K562 (cell line): ENCODE measurements around the gene DLGAP1. TPM values are rescaled to one million over a fixed set of nuclear protein-coding genes. Genes with fewer than 3 reads are reported as not detected.

Experiments used
- ATAC-seq: fragments of 200-7000 bp; cut with Tn5 transposase; 3 replicates; pipeline ENCODE4 v1.9.1; 2020; ENCODE audit warnings: moderate library complexity
- BruUV-seq: library from RNA; stranded (reverse); fragments of 400-500 nt; replicated peaks from 2 replicates; lab custom pipeline; 2021; lab: Mats Ljungman, UMichigan
- CTCF ChIA-PET: fragments of 300-600 bp; formaldehyde crosslinking; extraction: SDS; loops from one replicate; lab custom pipeline; 2021; ENCODE audit warnings: low intra/inter-chr PET ratio; lab: Yijun Ruan, JAX
- POLR2A ChIA-PET: fragments of 300-600, 350-650 bp; sonication (Branson Sonifier 250); formaldehyde crosslinking; extraction: SDS; loops from one replicate; lab custom pipeline; 2021; ENCODE audit warnings: antibody characterized with exemption, inconsistent platforms; lab: Yijun Ruan, JAX
- DNase-seq, 4 experiments: peaks; one replicate each; pipeline versions ENCODE4 v3.0.0 to v3.0.0-alpha.2; 2011 to 2018; ENCODE audit warnings: low spot score in 3 of 4, mixed read lengths in 3 of 4; ENCODE audit errors: extremely low read depth in 1 of 4
- FAIRE-seq: peaks from 2 replicates; lab custom pipeline; 2011; peaks lifted over from hg19 to GRCh38; lab: Jason Lieb, UNC
- H2AFZ ChIP-seq: 2 replicates; pipeline ENCODE4 v1.6.0; 2011; ENCODE audit warnings: low read depth, low read length, control low read depth, inconsistent platforms
- H3K27ac ChIP-seq: fragments of 200-600 bp; 3 replicates; pipeline ENCODE4 v1.8.0; 2011; ENCODE audit warnings: low read depth, mild to moderate bottlenecking, control low read depth, inconsistent platforms, low read length, moderate library complexity, mixed read lengths; ENCODE audit errors: extremely low read depth
- H3K27me3 ChIP-seq, 2 experiments: fragments of 300-600 bp in 1 of 2; 2 replicates in 1 of 2; 3 replicates in 1 of 2; pipeline versions ENCODE4 v1.6.0 to v1.8.0; 2011; ENCODE audit warnings: inconsistent platforms in 2 of 2, low read length in 2 of 2, mild to moderate bottlenecking in 1 of 2, mixed read lengths in 1 of 2, moderate library complexity in 1 of 2; ENCODE audit not compliant: control insufficient read depth in 2 of 2, insufficient read depth in 2 of 2
- H3K36me3 ChIP-seq: fragments of 300-600 bp; 3 replicates; pipeline ENCODE4 v1.8.0; 2011; ENCODE audit warnings: mild to moderate bottlenecking, low read length, inconsistent platforms; ENCODE audit not compliant: control insufficient read depth, insufficient read depth
- H3K4me1 ChIP-seq, 2 experiments: fragments of 200-600 bp in 1 of 2; replicated peaks in 1 of 2; 2 replicates in 1 of 2; 3 replicates in 1 of 2; pipeline versions ENCODE4 v1.5.1 to v1.8.0; 2011; ENCODE audit warnings: inconsistent platforms in 2 of 2, low read length in 2 of 2, mild to moderate bottlenecking in 1 of 2, mixed read lengths in 1 of 2, moderate library complexity in 1 of 2; ENCODE audit not compliant: control insufficient read depth in 2 of 2, insufficient read depth in 2 of 2
- H3K4me2 ChIP-seq: 2 replicates; pipeline ENCODE4 v1.6.1; 2011; ENCODE audit warnings: low read length, control low read depth, inconsistent platforms, mixed read lengths; ENCODE audit not compliant: insufficient read depth
- H3K4me3 ChIP-seq: fragments of 200-600 bp; sonication (generic), shearing (Covaris generic); 2 replicates; pipeline ENCODE4 v1.5.1; 2016; ENCODE audit warnings: control low read depth, inconsistent platforms
- H3K79me2 ChIP-seq: fragments of 200-600 bp; 3 replicates; pipeline ENCODE4 v1.8.0; 2011; ENCODE audit warnings: low read length, inconsistent platforms; ENCODE audit not compliant: control insufficient read depth, insufficient read depth
- H3K9ac ChIP-seq, 2 experiments: 2 replicates each; pipeline versions ENCODE4 v1.6.0 to v1.6.1; 2011; ENCODE audit warnings: low read depth in 2 of 2, low read length in 2 of 2, control low read depth in 1 of 2, inconsistent platforms in 1 of 2, mild to moderate bottlenecking in 1 of 2, mixed read lengths in 1 of 2; ENCODE audit not compliant: insufficient read depth in 1 of 2
- H3K9me1 ChIP-seq: one replicate; pipeline ENCODE4 v1.6.0; 2011; ENCODE audit warnings: inconsistent platforms, mild to moderate bottlenecking, low read length, moderate library complexity; ENCODE audit not compliant: control insufficient read depth, insufficient read depth
- H3K9me3 ChIP-seq: replicated peaks from 2 replicates; pipeline ENCODE4 v1.5.1; 2011; ENCODE audit warnings: low read depth, low read length, inconsistent platforms; ENCODE audit not compliant: control insufficient read depth, insufficient read depth
- H4K20me1 ChIP-seq: replicated peaks from 2 replicates; pipeline ENCODE4 v1.6.1; 2011; ENCODE audit warnings: low read length, inconsistent platforms, mixed read lengths; ENCODE audit not compliant: control insufficient read depth, insufficient read depth
- CEBPB ChIP-seq: fragments of 450-650 bp; IDR thresholded peaks from 2 replicates; pipeline ENCODE4 v1.6.1; 2016; ENCODE audit warnings: missing genetic modification characterization, missing compliant biosample characterization
- CEBPG ChIP-seq, 3 experiments: fragments of 200-800 bp in 1 of 3; sonication (Bioruptor generic) in 1 of 3; sonication (generic) in 1 of 3; formaldehyde crosslinking in 1 of 3; IDR thresholded peaks in 2 of 3; conservative IDR thresholded peaks in 1 of 3; 2 replicates each; pipeline versions ENCODE4 v1.6.1 to v1.8.0; 2016 to 2022; ENCODE audit warnings: missing compliant biosample characterization in 2 of 3, missing genetic modification characterization in 2 of 3, mild to moderate bottlenecking in 1 of 3, missing genetic modification reagents in 1 of 3
- CHD4 ChIP-seq: fragments of 200-600 bp; sonication (generic); IDR thresholded peaks from 3 replicates; pipeline ENCODE4 v1.6.1; 2012; ENCODE audit warnings: low read depth, mild to moderate bottlenecking, mixed read lengths, low read length, inconsistent platforms; ENCODE audit not compliant: insufficient read depth, insufficient replicate concordance, poor library complexity, severe bottlenecking
- ETS2 ChIP-seq: IDR thresholded peaks from 2 replicates; pipeline ENCODE4 v1.6.1; 2016; ENCODE audit warnings: borderline replicate concordance, missing genetic modification characterization, mild to moderate bottlenecking, moderate library complexity, missing compliant biosample characterization; ENCODE audit not compliant: poor library complexity, severe bottlenecking
- MLX ChIP-seq, 2 experiments: fragments of 450-650 bp in 1 of 2; sonication (generic) in 1 of 2; formaldehyde crosslinking; conservative IDR thresholded peaks; 2 replicates each; pipeline versions ENCODE4 v1.4.0 to v1.8.1; 2020 to 2022; ENCODE audit warnings: mild to moderate bottlenecking in 1 of 2, missing genetic modification reagents in 1 of 2
- THRB ChIP-seq: fragments of 450-650 bp; formaldehyde crosslinking; conservative IDR thresholded peaks from 2 replicates; pipeline ENCODE4 v1.4.0; 2022; ENCODE audit warnings: mild to moderate bottlenecking, missing genetic modification characterization
- ZC3H11A ChIP-seq: IDR thresholded peaks from 2 replicates; pipeline ENCODE4 v1.6.1; 2012; ENCODE audit warnings: low read depth, low read length, improper control_type of control experiment
- ZNF12 ChIP-seq: sonication (generic); formaldehyde crosslinking; IDR thresholded peaks from 2 replicates; pipeline ENCODE4 v1.4.0; 2020; ENCODE audit warnings: mild to moderate bottlenecking, missing genetic modification reagents
- ZNF124 ChIP-seq: sonication (generic); formaldehyde crosslinking; IDR thresholded peaks from 2 replicates; pipeline ENCODE4 v1.8.1; 2022; ENCODE audit warnings: missing genetic modification reagents
- ZNF77 ChIP-seq: fragments of 250-450 bp; sonication (Bioruptor Pico); IDR thresholded peaks from 2 replicates; pipeline ENCODE4 v1.5.0; 2020
- WGBS: fragments of 100-300 bp; shearing (Covaris generic); methylation state at CpG from one replicate; pipeline ENCODE4 v1.1.6; 2016; ENCODE audit warnings: low coverage, mixed read lengths; ENCODE audit not compliant: insufficient coverage; ENCODE audit errors: missing lambda C conversion rate; 5-methylcytosine and 5-hydroxymethylcytosine counted together
- in situ Hi-C: fragments of 300-500 bp; cut with MboI; formaldehyde crosslinking; loops from 4 replicates; pipeline ENCODE4 v1.15.0; 2018; ENCODE audit warnings: inconsistent platforms, mixed read lengths
- intact Hi-C: fragments of 100-400 bp; cut with micrococcal nuclease; formaldehyde crosslinking; loops from 2 replicates; pipeline ENCODE4 v1.14.2; 2022
- polyA plus RNA-seq, 8 experiments: library from polyadenylated mRNA; depleted of rRNA in 4 of 8; stranded (reverse) in 5 of 8; unstranded in 3 of 8; fragments of >200 nt; fragmentation: Nextera tagmentation in 2 of 8; fragmentation: Illumina TruSeq in 1 of 8; extraction: Ambion mirVana in 2 of 8; extraction: Trizol in 1 of 8; gene quantifications; 2 replicates each; pipeline versions ENCODE4 v1.2.1 to v1.2.3, GENCODE V29; 2011 to 2014; ENCODE audit warnings: inconsistent platforms in 1 of 8, missing spikeins in 1 of 8
- total RNA-seq, 7 experiments: library from RNA; depleted of rRNA in 6 of 7; stranded (reverse); fragments of >200 nt in 6 of 7; fragmentation: Illumina TruSeq in 2 of 7; extraction: Trizol in 2 of 7; gene quantifications; 2 replicates each; pipeline versions ENCODE4 v1.2.1 to v1.2.3, GENCODE V29; 2011 to 2021; ENCODE audit warnings: low replicate concordance in 1 of 7

Gene DLGAP1
- total and polyA plus RNA-seq, 9 of the 15 experiments (the other 6 are each of a cell fraction or from before 2014, with no cell fraction given): 0.04 to 0.22 (median 0.08) TPM

- FAIRE-seq: no peak
- POLR2A ChIA-PET: no interaction called here
These were observed 677.4 kb downstream of the DLGAP1 start for GRCh38 chr18:3777719-3778118.

More at GRCh38 chr18:3777719-3778118, 677.4 kb downstream of the DLGAP1 start:
- Histone ChIP-seq H3K9me3 (no peaks in the 10 kb centered on the region), H3K9me1 (no peaks in the 10 kb centered on the region), H2AFZ (no peak overlapping the region), H3K4me3 (no peak overlapping the region), H3K4me2 (no peak overlapping the region), H3K27ac (no peak overlapping the region), H3K79me2 (no peaks in the 10 kb centered on the region), H3K9ac (no peak overlapping the region), H4K20me1 (no peaks in the 10 kb centered on the region), H3K4me1 (no peaks in the 10 kb centered on the region), H3K27me3 (peaks cover 33 to 44% of the 10 kb centered on the region in 2 experiments), H3K36me3 (no peaks in the 10 kb centered on the region)
- TF ChIP-seq CHD4 (no peak), CEBPB (tag) (no peak), ZNF12 (CRISPR knock-in tag) (no peak), THRB (CRISPR knock-in tag) (no peak), MLX (CRISPR knock-in tag; conservative IDR thresholded peaks at IDR 0.05) (no peak), ZNF124 (CRISPR knock-in tag) (no peak), ZC3H11A (no peak), ETS2 (no peak), ZNF77 (no peak), CEBPG (CRISPR knock-in tag; IDR thresholded peaks at IDR 0.05) (no peak), CEBPG (tag; conservative IDR thresholded peaks at IDR 0.05 in 1 of 2, IDR thresholded peaks at IDR 0.05 in 1 of 2) (no peak)
- WGBS: 0% methylated on average over 1 of the region's 1 CpG
- DNase-seq (no peak), ATAC-seq (no peak)
- intact Hi-C loops: no loop called here
- in situ Hi-C loops: no loop called here
- CTCF ChIA-PET: no interaction called here
- no TSS peak for BruUV-seq
